SKM-1 treated with dmso at 0.1 percent for 144 hours (cell line): ENCODE data around the gene RAB3C.
"Not testable (repeated sequence)": the region's sequence is repeated elsewhere in the genome, so short reads cannot be mapped to it uniquely, and the experiment has no call there.

Source experiments
- DNase-seq: peaks from one replicate; lab custom pipeline; 2025; ENCODE audit not compliant: unreplicated experiment; lab: John Stamatoyannopoulos, UW

Gene RAB3C

DNA sequence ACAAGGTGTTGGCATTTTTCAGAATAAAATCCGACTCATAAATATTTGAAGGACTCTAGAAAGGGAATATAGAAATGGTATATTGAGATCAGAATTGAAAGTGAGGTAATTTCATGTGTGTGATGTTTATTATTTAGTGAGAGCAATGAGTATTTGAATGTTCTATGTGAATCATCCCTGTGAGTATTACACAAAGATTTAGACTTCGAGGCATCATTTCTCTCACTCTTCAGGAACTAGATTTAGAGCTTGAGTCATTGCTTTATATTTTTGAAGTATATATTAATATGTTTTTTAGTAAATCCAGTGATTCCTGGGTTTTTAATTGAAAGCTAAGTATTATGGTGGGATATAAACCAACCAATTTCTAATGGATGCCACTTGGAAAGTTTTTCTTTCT is 91.2 kb downstream of the RAB3C start:
- no peak for DNase-seq

- no peak for DNase-seq
Measured at GRCh38 chr5:58674711-58675110, 91.8 kb downstream of the RAB3C start.

DNA sequence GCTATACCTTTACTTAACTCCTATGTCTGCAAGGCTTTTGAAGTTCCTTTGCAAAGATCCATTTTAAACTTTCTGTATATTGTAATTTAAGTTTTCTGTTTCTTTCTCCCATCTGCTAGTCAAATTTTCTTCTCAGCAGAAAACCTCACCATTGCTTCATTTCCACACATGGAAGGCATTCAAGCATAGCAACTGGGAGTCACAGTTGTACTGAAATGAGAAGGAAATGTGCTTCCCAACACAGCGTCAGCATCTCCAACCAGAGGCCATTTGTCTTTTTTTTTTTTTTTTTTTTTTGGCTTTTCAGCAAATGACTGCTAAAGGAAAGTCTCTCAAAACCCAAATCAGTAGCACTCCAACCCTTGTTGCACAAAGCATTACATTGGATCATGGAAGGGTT is 92.5 kb downstream of the RAB3C start:
- DNase-seq = no peak

- no peak for DNase-seq
Measured at GRCh38 chr5:58677650-58678049, 94.8 kb downstream of the RAB3C start.

DNA sequence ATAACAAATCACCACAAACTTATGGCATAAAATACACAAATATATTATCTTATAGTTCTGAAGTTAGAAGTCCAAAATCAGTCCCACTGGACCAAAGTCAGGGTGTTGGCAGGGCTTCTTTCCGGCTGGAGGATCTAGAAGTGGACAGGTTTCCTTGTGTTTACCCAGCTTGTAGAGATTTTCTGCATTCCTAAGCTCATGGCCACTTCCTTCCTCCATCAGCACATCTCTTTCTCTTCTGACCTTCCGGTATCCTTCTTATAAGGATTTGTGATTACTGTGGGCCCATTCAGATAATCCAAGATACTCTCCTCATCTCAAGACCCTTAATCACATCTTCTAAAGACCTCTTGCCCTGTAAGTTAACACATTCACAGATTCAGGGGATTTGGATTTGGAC is 97.6 kb downstream of the RAB3C start:
- DNase-seq = no peak

- no peak for DNase-seq
Measured at GRCh38 chr5:58681943-58682342, 99.1 kb downstream of the RAB3C start.

- no peak for DNase-seq
Measured at GRCh38 chr5:58683567-58683966, 100.7 kb downstream of the RAB3C start.

GRCh38 chr5:58687079-58687478 is 104.2 kb downstream of the RAB3C start:
- no peak for DNase-seq

DNA sequence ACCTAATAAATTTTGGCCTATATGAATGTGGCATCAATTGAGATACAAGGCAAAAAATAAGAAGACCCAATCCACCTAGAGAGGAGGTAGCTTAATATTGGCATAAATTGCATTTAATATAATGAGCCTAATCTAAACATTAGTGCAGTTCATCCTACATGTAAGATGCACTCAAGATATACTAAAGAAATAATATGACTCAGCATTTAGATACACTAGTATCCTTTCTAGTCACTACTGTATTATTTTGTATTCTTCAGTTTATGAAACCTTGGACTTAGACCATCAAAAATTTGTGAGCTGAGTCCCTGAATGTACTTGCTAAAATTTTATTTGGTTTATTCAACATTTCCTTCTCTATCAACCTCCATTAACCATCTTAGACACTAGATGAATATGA is 104.7 kb downstream of the RAB3C start:
- no peak for DNase-seq

- DNase-seq = not testable (repeated sequence)
Measured at GRCh38 chr5:58699088-58699761, 116.3 kb downstream of the RAB3C start.

DNA sequence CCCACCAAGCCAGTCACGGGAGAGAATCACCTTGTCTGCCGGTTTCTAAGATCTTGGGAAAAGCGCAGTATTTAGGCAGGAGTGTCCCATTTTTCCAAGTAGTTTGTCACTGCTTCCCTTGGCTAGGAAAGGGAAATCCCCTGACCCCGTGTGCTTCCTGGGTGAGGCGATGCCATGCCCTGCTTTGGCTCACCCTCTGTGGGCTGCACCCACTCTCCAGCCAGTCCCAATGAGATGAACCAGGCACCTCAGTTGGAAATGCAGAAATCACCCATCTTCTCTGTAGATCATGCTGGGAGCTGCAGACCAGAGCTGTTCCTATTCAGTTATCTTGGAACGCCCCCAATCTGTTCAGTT is 116.9 kb downstream of the RAB3C start:
- DNase-seq = no peak

DNA sequence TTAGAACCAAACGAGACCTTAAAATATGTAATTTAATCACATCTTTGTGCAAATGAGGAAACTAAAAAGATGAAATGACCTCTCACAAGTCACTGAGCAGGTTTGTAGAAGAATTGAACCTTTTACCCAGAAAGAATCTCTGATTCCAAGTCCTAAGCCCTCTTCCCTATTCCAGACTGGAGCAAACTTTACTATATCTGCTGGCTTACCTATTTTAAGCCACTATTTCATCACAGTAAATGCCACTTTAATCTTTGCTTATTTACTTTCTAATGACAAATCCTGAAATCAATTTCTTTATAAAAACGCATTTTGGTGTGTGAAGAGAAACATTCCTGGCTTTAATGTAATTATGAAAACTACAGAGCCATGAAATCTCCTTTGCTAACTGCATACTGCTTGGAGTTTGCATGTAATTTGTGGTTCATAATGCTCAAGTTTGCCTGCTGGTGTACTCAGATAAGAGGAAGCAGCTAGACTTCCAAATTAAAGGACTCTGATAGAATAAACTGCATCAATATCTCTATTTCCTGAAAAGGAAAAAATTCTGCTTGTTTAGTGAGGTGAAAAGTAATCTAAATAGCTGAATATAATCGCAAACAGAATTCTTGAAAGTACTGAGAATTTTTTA is 121.2 kb downstream of the RAB3C start:
- DNase-seq = no peak

DNA sequence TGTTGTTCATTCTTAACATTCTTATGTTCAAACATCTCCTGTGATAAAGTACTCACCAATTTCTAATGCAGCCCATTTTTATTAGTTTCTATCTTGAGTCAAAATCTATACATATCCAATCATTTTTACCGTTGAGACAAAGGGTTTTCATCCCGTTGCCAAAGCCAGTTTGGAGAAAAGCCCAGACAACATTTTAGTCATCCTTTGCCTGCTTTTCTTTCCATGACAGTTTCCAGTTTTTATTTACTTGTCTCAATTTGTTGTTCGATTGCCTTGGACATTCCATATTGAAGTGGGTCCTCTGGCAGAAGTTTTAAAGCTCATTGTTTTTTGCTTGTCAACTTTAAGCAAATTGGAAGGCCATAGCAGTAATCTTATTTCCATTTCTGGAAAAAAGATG is 123.9 kb downstream of the RAB3C start:
- DNase-seq = no peak

DNA sequence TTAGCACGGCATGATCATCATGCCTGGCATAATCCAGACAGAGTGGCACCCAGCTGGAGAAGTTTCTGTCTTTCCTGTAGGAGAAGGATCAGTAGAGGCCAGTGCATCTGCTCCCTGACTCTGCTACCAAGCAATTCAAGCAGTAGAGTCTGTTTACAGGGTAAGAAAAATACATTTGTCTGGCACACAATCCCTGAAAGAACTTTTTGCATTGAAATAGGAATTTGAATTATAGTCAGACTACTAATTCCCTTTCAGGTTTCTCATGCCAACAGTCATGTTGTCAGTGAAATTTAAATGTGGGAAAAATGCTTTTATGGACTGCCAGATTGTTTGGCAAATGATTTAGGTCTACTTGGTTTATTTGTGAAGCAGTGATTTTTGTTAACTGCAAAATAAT is 125.6 kb downstream of the RAB3C start:
- DNase-seq = no peak

GRCh38 chr5:58710425-58710824 is 127.5 kb downstream of the RAB3C start:
- not testable (repeated sequence) for DNase-seq

DNA sequence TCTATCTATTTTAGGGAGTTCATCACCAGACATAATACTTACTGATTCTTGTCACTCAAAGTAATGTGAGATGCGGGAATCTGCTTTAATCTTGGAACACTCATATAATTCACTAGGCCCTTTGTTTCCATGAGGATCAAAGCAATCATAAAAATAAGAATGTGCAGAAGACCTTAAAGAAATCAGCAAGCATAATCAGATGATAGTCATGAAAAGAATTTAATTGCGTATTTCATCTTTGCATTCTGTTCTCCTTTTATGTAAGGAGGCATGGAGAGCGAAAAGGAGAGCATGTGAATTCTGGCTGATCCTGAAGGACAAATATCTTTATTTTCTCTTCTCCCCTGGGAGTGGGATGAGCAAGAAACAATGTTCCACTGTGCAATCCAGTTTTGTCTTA is 128.0 kb downstream of the RAB3C start:
- no peak for DNase-seq

DNA sequence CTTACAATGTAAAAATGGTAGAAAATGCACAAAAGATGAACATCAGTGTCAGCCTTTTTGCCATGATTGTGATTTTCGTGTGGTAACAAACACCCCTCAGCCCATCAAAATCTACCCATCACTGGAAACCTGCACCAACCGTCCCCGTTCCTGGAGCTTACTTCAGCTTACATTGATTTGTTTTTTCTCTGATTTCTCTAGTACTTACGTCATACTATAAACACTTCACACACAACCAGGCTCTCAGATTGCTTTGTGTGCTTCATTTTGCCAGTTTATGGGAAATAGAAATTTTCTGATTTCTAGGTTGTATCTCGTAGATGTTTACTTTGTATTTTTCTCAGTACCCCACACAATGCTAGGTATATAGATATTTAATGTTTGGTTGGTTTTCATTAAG is 129.1 kb downstream of the RAB3C start:
- no peak for DNase-seq

DNA sequence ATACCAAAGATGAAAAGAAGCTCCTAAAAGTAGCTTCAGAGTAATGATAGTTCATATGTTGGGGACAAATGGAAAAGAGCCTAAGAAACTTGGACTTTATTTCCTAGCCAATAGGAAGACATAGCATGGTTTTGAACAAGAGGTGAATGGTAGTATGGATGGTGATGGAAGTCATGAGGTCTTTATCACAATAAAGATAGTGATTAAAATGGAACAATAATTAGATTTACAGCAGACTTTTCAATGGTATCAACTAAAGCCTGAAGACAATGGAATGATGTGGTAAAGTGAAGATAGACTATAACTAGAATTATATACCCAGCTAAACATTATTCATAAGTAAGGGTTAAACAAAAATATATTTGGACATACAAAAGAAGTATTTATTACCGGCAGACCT is 131.2 kb downstream of the RAB3C start:
- no peak for DNase-seq

- no peak for DNase-seq
Measured at GRCh38 chr5:58715997-58716656, 133.3 kb downstream of the RAB3C start.

GRCh38 chr5:58716713-58717112 is 133.8 kb downstream of the RAB3C start:
- no peak for DNase-seq

GRCh38 chr5:58717303-58718007 is 134.6 kb downstream of the RAB3C start:
- DNase-seq = no peak
